RWPE1 (cell line): ENCODE data around the gene COL7A1.
A peak's percentile ranks its signal among the peaks of the same experiment; 100 is the strongest.

Experiments used
- CTCF ChIA-PET: fragments of 350-600 bp; sonication (Branson Sonifier 250); formaldehyde crosslinking; extraction: SDS; loops from one replicate; lab custom pipeline; 2021; lab: Yijun Ruan, JAX
- POLR2A ChIA-PET: fragments of 400-600 bp; formaldehyde crosslinking; extraction: SDS; loops from one replicate; lab custom pipeline; 2020; ENCODE audit warnings: antibody characterized with exemption; ENCODE audit not compliant: low non-redundant PET; lab: Yijun Ruan, JAX
- DNase-seq: peaks from one replicate; pipeline ENCODE4 v3.0.0; 2012; ENCODE audit warnings: low spot score
- H3K27ac ChIP-seq: fragments of 450-650 bp; 2 replicates; pipeline ENCODE4 v1.5.1; 2017
- CTCF ChIP-seq: fragments of 450-650 bp; conservative IDR thresholded peaks from 2 replicates; pipeline ENCODE4 v1.5.1; 2017; ENCODE audit warnings: low read depth, mild to moderate bottlenecking

The COL7A1 gene

GRCh38 chr3:48518638-48519276 is 76.4 kb downstream of the COL7A1 start:
- TF ChIP-seq CTCF, result no peak
- DNase-seq, result no peak
- ChIA-PET POLR2A (interaction anchor here (0.6 kb wide), 1 partner anchor 33 kb away, joined by 3 read pairs; no protein-coding TSS in a partner anchor), CTCF (no interaction called here)
- peak overlapping the region; percentile 52 for H3K27ac ChIP-seq

GRCh38 chr3:48518069-48518468 is 77.1 kb downstream of the COL7A1 start:
- ChIA-PET POLR2A (no interaction called here), CTCF (no interaction called here)
- no peak for TF ChIP-seq CTCF
- no peak for DNase-seq
- H3K27ac ChIP-seq, result peak overlapping the region; percentile 52

- CTCF ChIA-PET, result no interaction called here
- DNase-seq, result no peak
- peak overlapping the region; percentile 52 for H3K27ac ChIP-seq
- POLR2A ChIA-PET, result no interaction called here
- no peak for TF ChIP-seq CTCF
Observed at GRCh38 chr3:48516571-48516970, 78.6 kb downstream of the COL7A1 start.

- POLR2A ChIA-PET, result no interaction called here
- no peak for DNase-seq
- TF ChIP-seq CTCF, result no peak
- CTCF ChIA-PET, result interaction anchor here (0.6 kb wide), 1 partner anchor 210 kb away, joined by 7 read pairs; no protein-coding TSS in a partner anchor
- no peak overlapping the region for H3K27ac ChIP-seq
Observed at GRCh38 chr3:48514431-48515227, 80.5 kb downstream of the COL7A1 start.
